Prostate gland (tissue), 2 donors: ENCODE data around the gene RBBP8NL.

Experiments used
- POLR2AphosphoS5 ChIP-seq: sonication (generic); formaldehyde crosslinking; IDR thresholded peaks from one replicate; pipeline ENCODE4 v1.6.1; 2017; ENCODE audit warnings: antibody characterized with exemption
- TF ChIP-seq, protein P1 (sequence below), 4 experiments: fragments of 200-600 bp in 2 of 4; fragments of 450-650 bp in 2 of 4; sonication (generic) in 2 of 4; IDR thresholded peaks; 1 replicate in 3 of 4; 2 replicates in 1 of 4; pipeline ENCODE4 v1.5.1; 2016 to 2019; ENCODE audit warnings: antibody characterized with exemption in 4 of 4, mild to moderate bottlenecking in 2 of 4, moderate library complexity in 2 of 4

GRCh38 chr20:62376112-62377063 is 51.0 kb downstream of the RBBP8NL start:
- TF ChIP-seq, protein P1, sequence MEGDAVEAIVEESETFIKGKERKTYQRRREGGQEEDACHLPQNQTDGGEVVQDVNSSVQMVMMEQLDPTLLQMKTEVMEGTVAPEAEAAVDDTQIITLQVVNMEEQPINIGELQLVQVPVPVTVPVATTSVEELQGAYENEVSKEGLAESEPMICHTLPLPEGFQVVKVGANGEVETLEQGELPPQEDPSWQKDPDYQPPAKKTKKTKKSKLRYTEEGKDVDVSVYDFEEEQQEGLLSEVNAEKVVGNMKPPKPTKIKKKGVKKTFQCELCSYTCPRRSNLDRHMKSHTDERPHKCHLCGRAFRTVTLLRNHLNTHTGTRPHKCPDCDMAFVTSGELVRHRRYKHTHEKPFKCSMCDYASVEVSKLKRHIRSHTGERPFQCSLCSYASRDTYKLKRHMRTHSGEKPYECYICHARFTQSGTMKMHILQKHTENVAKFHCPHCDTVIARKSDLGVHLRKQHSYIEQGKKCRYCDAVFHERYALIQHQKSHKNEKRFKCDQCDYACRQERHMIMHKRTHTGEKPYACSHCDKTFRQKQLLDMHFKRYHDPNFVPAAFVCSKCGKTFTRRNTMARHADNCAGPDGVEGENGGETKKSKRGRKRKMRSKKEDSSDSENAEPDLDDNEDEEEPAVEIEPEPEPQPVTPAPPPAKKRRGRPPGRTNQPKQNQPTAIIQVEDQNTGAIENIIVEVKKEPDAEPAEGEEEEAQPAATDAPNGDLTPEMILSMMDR (IDR thresholded peaks at IDR 0.05): peak in 3 of 4 experiments; percentile 39 to 87 (median 72)
- peak; percentile 54 for TF ChIP-seq POLR2AphosphoS5
